PFSK-1 (cell line): Measurements from ENCODE around the gene SHISA7.

Experiments used
- FOXP2 ChIP-seq: optimal IDR thresholded peaks from 2 replicates; pipeline ENCODE3; 2011; ENCODE audit warnings: borderline replicate concordance, control low read depth, inconsistent platforms; ENCODE audit not compliant: insufficient read depth; ENCODE audit errors: extremely low read length, extremely low read depth
- POLR2AphosphoS5 ChIP-seq: IDR thresholded peaks from 2 replicates; pipeline ENCODE4 v1.6.1; 2012; ENCODE audit warnings: low read depth, mild to moderate bottlenecking, control low read depth, low read length, moderate library complexity
- REST ChIP-seq, 2 experiments: IDR thresholded peaks; 2 replicates each; pipeline versions ENCODE4 v1.6.1 to v1.8.0; 2011 to 2012; ENCODE audit warnings: low read depth in 2 of 2, low read length in 2 of 2, control low read depth in 1 of 2, inconsistent platforms in 1 of 2, mild to moderate bottlenecking in 1 of 2, moderate library complexity in 1 of 2; ENCODE audit not compliant: insufficient read depth in 1 of 2
- SIN3A ChIP-seq: IDR thresholded peaks from 2 replicates; pipeline ENCODE4 v1.6.1; 2012; ENCODE audit warnings: mild to moderate bottlenecking, low read length, moderate library complexity, borderline replicate concordance; ENCODE audit not compliant: insufficient read depth
- TAF1 ChIP-seq: IDR thresholded peaks from 2 replicates; pipeline ENCODE4 v1.6.1; 2012; ENCODE audit warnings: low read length, control low read depth, borderline replicate concordance; ENCODE audit not compliant: insufficient read depth

Gene SHISA7

GRCh38 chr19:55405638-55406037, 37.5 kb downstream of the SHISA7 start:
- TF ChIP-seq FOXP2 (no peak), SIN3A (no peak), REST (IDR thresholded peaks at IDR 0.05; ENCODE audit: insufficient read depth in 1 of 2, low read depth in 2 of 2, low read length in 2 of 2) (no peak), TAF1 (no peak), POLR2AphosphoS5 (no peak)

- TF ChIP-seq FOXP2 = no peak
- no peak for TF ChIP-seq POLR2AphosphoS5
- no peak for TF ChIP-seq TAF1
- no peak for TF ChIP-seq REST (IDR thresholded peaks at IDR 0.05; ENCODE audit: insufficient read depth in 1 of 2, low read depth in 2 of 2, low read length in 2 of 2)
- TF ChIP-seq SIN3A = no peak
These were observed 40.6 kb downstream of the SHISA7 start for GRCh38 chr19:55402509-55402908.

GRCh38 chr19:55400281-55401087, 42.6 kb downstream of the SHISA7 start:
- no peak for TF ChIP-seq SIN3A
- no peak for TF ChIP-seq POLR2AphosphoS5
- no peak for TF ChIP-seq TAF1
- no peak for TF ChIP-seq REST (IDR thresholded peaks at IDR 0.05; ENCODE audit: insufficient read depth in 1 of 2, low read depth in 2 of 2, low read length in 2 of 2)
- no peak for TF ChIP-seq FOXP2

- no peak for TF ChIP-seq SIN3A
- TF ChIP-seq TAF1 = no peak
- no peak for TF ChIP-seq POLR2AphosphoS5
These were observed 44.7 kb downstream of the SHISA7 start for GRCh38 chr19:55398200-55398925.

- no peak for TF ChIP-seq FOXP2
- TF ChIP-seq TAF1 = no peak
- TF ChIP-seq POLR2AphosphoS5 = no peak
- TF ChIP-seq REST (IDR thresholded peaks at IDR 0.05; ENCODE audit: insufficient read depth in 1 of 2, low read depth in 2 of 2, low read length in 2 of 2) = no peak
- no peak for TF ChIP-seq SIN3A
These were observed 50.0 kb downstream of the SHISA7 start for GRCh38 chr19:55392820-55393761.
